HG03196 (cell line): ENCODE measurements around the gene LMNA.
A peak's percentile ranks its signal among the peaks of the same experiment; 100 is the strongest.
"Not testable (repeated sequence)": the region's sequence is repeated elsewhere in the genome, so short reads cannot be mapped to it uniquely, and the experiment has no call there.

Experiments used
- ATAC-seq: cut with Tn5 transposase; IDR thresholded peaks from one replicate; pipeline ENCODE4 v1.9.1; 2021; ENCODE audit not compliant: unreplicated experiment

The LMNA gene

GRCh38 chr1:156103521-156103947 is 11.0 kb upstream of the LMNA start:
- ATAC-seq, result no peak

- no peak for ATAC-seq
Observed at GRCh38 chr1:156104065-156104810, 10.3 kb upstream of the LMNA start.

GRCh38 chr1:156104861-156105832 is 9.4 kb upstream of the LMNA start:
- ATAC-seq, result no peak

GRCh38 chr1:156106624-156107488 is 7.7 kb upstream of the LMNA start:
- no peak for ATAC-seq

GRCh38 chr1:156108057-156108456 is 6.5 kb upstream of the LMNA start:
- ATAC-seq, result no peak

- ATAC-seq, result no peak
Observed at GRCh38 chr1:156108664-156109241, 5.8 kb upstream of the LMNA start.

GRCh38 chr1:156110252-156110651 is 4.3 kb upstream of the LMNA start:
- no peak for ATAC-seq

- no peak for ATAC-seq
Observed at GRCh38 chr1:156111355-156111962, 3.1 kb upstream of the LMNA start.

GRCh38 chr1:156112276-156113137 is 2.0 kb upstream of the LMNA start:
- no peak for ATAC-seq

- ATAC-seq, result no peak
Observed at GRCh38 chr1:156113282-156113950, 1.1 kb upstream of the LMNA start.

- peak; percentile 6 for ATAC-seq
Observed at GRCh38 chr1:156114919-156115513, 505 bp downstream of the LMNA start.

- no peak for ATAC-seq
Observed at GRCh38 chr1:156115514-156116374, 1.2 kb downstream of the LMNA start.

- not testable (repeated sequence) for ATAC-seq
Observed at GRCh38 chr1:156116731-156117130, 2.2 kb downstream of the LMNA start.

- no peak for ATAC-seq
Observed at GRCh38 chr1:156117414-156118176, 3.1 kb downstream of the LMNA start.

- no peak for ATAC-seq
Observed at GRCh38 chr1:156118177-156118868, 3.8 kb downstream of the LMNA start.
